Measurements from ENCODE around the gene CCDC160. TPM values are rescaled to one million over a fixed set of nuclear protein-coding genes. Genes with fewer than 3 reads are reported as not detected.

Gene CCDC160
- total RNA-seq (2014; rRNA removed) (0.23 and 0.33 TPM in 2 replicates), Bru-seq, nascent RNA (percentile 33 among the genes with signal in this experiment), BruChase-seq, experiment 1, labeled RNA remaining after a 6-hour chase (percentile 29 among the genes with signal in this experiment), BruChase-seq, experiment 2, labeled RNA remaining after a 2-hour chase (percentile 32 among the genes with signal in this experiment)
- long read RNA-seq, partial matches to known transcripts, result 0 of 1 reads
- long read RNA-seq, other reads (novel, unspliced or antisense), result 1 of 1 reads

- Histone ChIP-seq H2AFZ (ENCODE audit: low read length) (peak within 1 kb of the TSS; percentile 92), H3K4me3 (ENCODE audit: low read length) (peak within 1 kb of the TSS; percentile 74), H4K20me1 (ENCODE audit: low read length) (no peaks in the 10 kb centered on the region), H3F3A (ENCODE audit: low read length, unreplicated experiment) (no peaks in the 10 kb centered on the region), H3K4me1 (ENCODE audit: insufficient read depth, low read length) (peaks cover 26% of the 10 kb centered on the region), H3K9ac (ENCODE audit: low read length) (no peak within 1 kb of the TSS), H3K4me2 (ENCODE audit: low read length) (peak within 1 kb of the TSS; percentile 93), H3K9me3 (ENCODE audit: low read length) (no peaks in the 10 kb centered on the region), H3K79me2 (ENCODE audit: low read length) (no peaks in the 10 kb centered on the region), H3K27ac (ENCODE audit: low read length) (no peak within 1 kb of the TSS), H3K9me2 (replicated peaks; ENCODE audit: low read length) (no peaks in the 10 kb centered on the region), H3K27me3 (ENCODE audit: low read length) (no peaks in the 10 kb centered on the region), H3K36me3 (ENCODE audit: low read depth, low read length) (no peaks in the 10 kb centered on the region)
- no peak for TF ChIP-seq CTCF (conservative IDR thresholded peaks at IDR 0.05; ENCODE audit: low read depth, low read length)
- no peak for TF ChIP-seq EZH2 (IDR thresholded peaks at IDR 0.05; ENCODE audit: low read length, unreplicated experiment)
- ChIA-PET CTCF (no interaction called here), POLR2A (ENCODE audit: unreplicated experiment) (no interaction called here)
- DNase-seq (peak; percentile 51), ATAC-seq (peak; percentile 72)
- BruUV-seq (replicated peaks), result no TSS peak
- intact Hi-C loops (cut with micrococcal nuclease), result no loop called here
Observed at GRCh38 chrX:134236626-134237614, at the start of gene CCDC160. Gene CCDC160, plus strand, starts transcription at chrX:134237182. Its CDS starts 7,619 bp downstream, at chrX:134244801.

- CTCF ChIA-PET, result no interaction called here
- intact Hi-C loops (cut with micrococcal nuclease), result no loop called here
- no peaks in the 10 kb centered on the region; the same call in 1 of the 2 replicates for H3K4me1 ChIP-seq (ENCODE audit: insufficient read depth, low read length)
- H3F3A ChIP-seq (ENCODE audit: low read length, unreplicated experiment), result no peaks in the 10 kb centered on the region
- no peak for DNase-seq
- peaks cover 42% of the 10 kb centered on the region for H3K27me3 ChIP-seq (ENCODE audit: low read length)
- no TSS peak for BruUV-seq (replicated peaks)
- no peaks in the 10 kb centered on the region for H3K9me2 ChIP-seq (replicated peaks; ENCODE audit: low read length)
- no peak overlapping the region for H3K9ac ChIP-seq (ENCODE audit: low read length)
- no peaks in the 10 kb centered on the region for H3K9me3 ChIP-seq (ENCODE audit: low read length)
- H2AFZ ChIP-seq (ENCODE audit: low read length), result no peak overlapping the region
- H3K4me2 ChIP-seq (ENCODE audit: low read length), result no peak overlapping the region
- H3K4me3 ChIP-seq (ENCODE audit: low read length), result no peak overlapping the region
- ATAC-seq, result no peak
- TF ChIP-seq EZH2 (IDR thresholded peaks at IDR 0.05; ENCODE audit: low read length, unreplicated experiment) (no peak), EZH2phosphoT487 (IDR thresholded peaks at IDR 0.05; ENCODE audit: borderline replicate concordance, low read length) (no peak), CTCF (conservative IDR thresholded peaks at IDR 0.05; ENCODE audit: low read depth, low read length) (no peak)
- no peaks in the 10 kb centered on the region for H4K20me1 ChIP-seq (ENCODE audit: low read length)
- no peaks in the 10 kb centered on the region for H3K36me3 ChIP-seq (ENCODE audit: low read depth, low read length)
- no peaks in the 10 kb centered on the region for H3K79me2 ChIP-seq (ENCODE audit: low read length)
- POLR2A ChIA-PET (ENCODE audit: unreplicated experiment), result no interaction called here
- H3K27ac ChIP-seq (ENCODE audit: low read length), result no peak overlapping the region
Observed at GRCh38 chrX:134191281-134191680, 45.7 kb upstream of the CCDC160 start.
